ENCODE results near the gene WAC. TPM values are rescaled to one million over a fixed set of nuclear protein-coding genes. Genes with fewer than 3 reads are reported as not detected.

The WAC gene
- total and polyA plus RNA-seq, 10 of the 15 experiments (the other 5 are each of a cell fraction or from before 2014, with no cell fraction given): 26.5 to 131 (median 69.4) TPM

GRCh38 chr10:28663576-28664368 lies 130.9 kb downstream of the WAC start (continued):
- peak; percentile 14; the same call in 1 of the 2 replicates for TF ChIP-seq TCF3 (IDR thresholded peaks at IDR 0.05; ENCODE audit: borderline replicate concordance, insufficient read depth, low read depth, low read length)

- no peak overlapping the region for H3K4me3 ChIP-seq
- no TSS peak for BruUV-seq (replicated peaks)
- FAIRE-seq (no peak), ATAC-seq (no peak), DNase-seq (ENCODE audit: low read depth, low spot score) (no peak)
- ChIA-PET SMC1A (ENCODE audit: uncharacterized antibody, unreplicated experiment) (interaction anchor here (0.7 to 2.6 kb wide), 7 partner anchors 19 to 640 kb away, joined by 3 to 15 read pairs (median 3); no protein-coding TSS in a partner anchor), RAD21 (ENCODE audit: unreplicated experiment) (interaction anchor here (0.8 to 1.3 kb wide), 9 partner anchors 9 to 641 kb away, joined by 3 to 9 read pairs (median 4); no protein-coding TSS in a partner anchor), CTCF (interaction anchor here (0.6 to 2.6 kb wide), 20 partner anchors 9 to 760 kb away, joined by 3 to 56 read pairs (median 3); no protein-coding TSS in a partner anchor), POLR2A (interaction anchor here (0.7 kb wide), 1 partner anchor 9 kb away, joined by 3 read pairs; no protein-coding TSS in a partner anchor)
- no peak overlapping the region for H2AFZ ChIP-seq (ENCODE audit: control insufficient read depth, low read depth, low read length)
- in situ Hi-C loops (cut with MboI): loop anchor here (5.0 to 10.0 kb wide), 2 partner anchors 643 to 780 kb away; no protein-coding TSS in a partner anchor
- intact Hi-C loops (cut with micrococcal nuclease; ENCODE audit: unreplicated experiment): loop anchor here (1.0 to 5.0 kb wide), 3 partner anchors 327 to 640 kb away; no protein-coding TSS in a partner anchor
- no peaks in the 10 kb centered on the region for H3K79me2 ChIP-seq (ENCODE audit: control insufficient read depth, insufficient read depth, low read length)
- H3K9ac ChIP-seq (ENCODE audit: control insufficient read depth, insufficient read depth, low read length): no peak overlapping the region
- H3K4me2 ChIP-seq (ENCODE audit: control insufficient read depth, insufficient read depth): no peak overlapping the region
- no peaks in the 10 kb centered on the region for H3K36me3 ChIP-seq (ENCODE audit: control insufficient read depth in 2 of 2, insufficient read depth in 2 of 2, low read length in 1 of 2)
- no peak overlapping the region for H3K27ac ChIP-seq (ENCODE audit: control insufficient read depth, insufficient read depth)
- no peaks in the 10 kb centered on the region for H3K4me1 ChIP-seq (ENCODE audit: control insufficient read depth, insufficient read depth, low read length)
- WGBS (ENCODE audit: insufficient coverage, insufficient replicate concordance, low lambda C conversion rate, missing lambda C conversion rate): 5% methylated on average over 6 of the region's 6 CpGs
- H3K9me3 ChIP-seq (replicated peaks; ENCODE audit: control insufficient read depth, insufficient read depth, low read length): no peaks in the 10 kb centered on the region
- no peaks in the 10 kb centered on the region for H4K20me1 ChIP-seq (ENCODE audit: control insufficient read depth, insufficient read depth)
- peaks cover 2 to 5% of the 10 kb centered on the region in 2 experiments for H3K27me3 ChIP-seq (replicated peaks in 1 of 2; ENCODE audit: control insufficient read depth in 2 of 2, insufficient read depth in 2 of 2, low read length in 1 of 2)
- no peak for TF ChIP-seq BRCA1 (IDR thresholded peaks at IDR 0.05; ENCODE audit: low read depth, low read length)
- TF ChIP-seq, protein P1, sequence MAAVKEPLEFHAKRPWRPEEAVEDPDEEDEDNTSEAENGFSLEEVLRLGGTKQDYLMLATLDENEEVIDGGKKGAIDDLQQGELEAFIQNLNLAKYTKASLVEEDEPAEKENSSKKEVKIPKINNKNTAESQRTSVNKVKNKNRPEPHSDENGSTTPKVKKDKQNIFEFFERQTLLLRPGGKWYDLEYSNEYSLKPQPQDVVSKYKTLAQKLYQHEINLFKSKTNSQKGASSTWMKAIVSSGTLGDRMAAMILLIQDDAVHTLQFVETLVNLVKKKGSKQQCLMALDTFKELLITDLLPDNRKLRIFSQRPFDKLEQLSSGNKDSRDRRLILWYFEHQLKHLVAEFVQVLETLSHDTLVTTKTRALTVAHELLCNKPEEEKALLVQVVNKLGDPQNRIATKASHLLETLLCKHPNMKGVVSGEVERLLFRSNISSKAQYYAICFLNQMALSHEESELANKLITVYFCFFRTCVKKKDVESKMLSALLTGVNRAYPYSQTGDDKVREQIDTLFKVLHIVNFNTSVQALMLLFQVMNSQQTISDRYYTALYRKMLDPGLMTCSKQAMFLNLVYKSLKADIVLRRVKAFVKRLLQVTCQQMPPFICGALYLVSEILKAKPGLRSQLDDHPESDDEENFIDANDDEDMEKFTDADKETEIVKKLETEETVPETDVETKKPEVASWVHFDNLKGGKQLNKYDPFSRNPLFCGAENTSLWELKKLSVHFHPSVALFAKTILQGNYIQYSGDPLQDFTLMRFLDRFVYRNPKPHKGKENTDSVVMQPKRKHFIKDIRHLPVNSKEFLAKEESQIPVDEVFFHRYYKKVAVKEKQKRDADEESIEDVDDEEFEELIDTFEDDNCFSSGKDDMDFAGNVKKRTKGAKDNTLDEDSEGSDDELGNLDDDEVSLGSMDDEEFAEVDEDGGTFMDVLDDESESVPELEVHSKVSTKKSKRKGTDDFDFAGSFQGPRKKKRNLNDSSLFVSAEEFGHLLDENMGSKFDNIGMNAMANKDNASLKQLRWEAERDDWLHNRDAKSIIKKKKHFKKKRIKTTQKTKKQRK (IDR thresholded peaks at IDR 0.05; ENCODE audit: low read depth, low read length): no peak
- TF ChIP-seq MEF2B (IDR thresholded peaks at IDR 0.05; ENCODE audit: partially characterized antibody, poor library complexity, severe bottlenecking): no peak
- TF ChIP-seq NR2C2 (IDR thresholded peaks at IDR 0.05; ENCODE audit: borderline replicate concordance, control insufficient read depth, insufficient read length, low read depth): no peak
- TF ChIP-seq DPF2 (IDR thresholded peaks at IDR 0.05): no peak
- TF ChIP-seq NRF1 (conservative IDR thresholded peaks at IDR 0.05; ENCODE audit: low read depth, low read length): no peak
- TF ChIP-seq, protein P2, sequence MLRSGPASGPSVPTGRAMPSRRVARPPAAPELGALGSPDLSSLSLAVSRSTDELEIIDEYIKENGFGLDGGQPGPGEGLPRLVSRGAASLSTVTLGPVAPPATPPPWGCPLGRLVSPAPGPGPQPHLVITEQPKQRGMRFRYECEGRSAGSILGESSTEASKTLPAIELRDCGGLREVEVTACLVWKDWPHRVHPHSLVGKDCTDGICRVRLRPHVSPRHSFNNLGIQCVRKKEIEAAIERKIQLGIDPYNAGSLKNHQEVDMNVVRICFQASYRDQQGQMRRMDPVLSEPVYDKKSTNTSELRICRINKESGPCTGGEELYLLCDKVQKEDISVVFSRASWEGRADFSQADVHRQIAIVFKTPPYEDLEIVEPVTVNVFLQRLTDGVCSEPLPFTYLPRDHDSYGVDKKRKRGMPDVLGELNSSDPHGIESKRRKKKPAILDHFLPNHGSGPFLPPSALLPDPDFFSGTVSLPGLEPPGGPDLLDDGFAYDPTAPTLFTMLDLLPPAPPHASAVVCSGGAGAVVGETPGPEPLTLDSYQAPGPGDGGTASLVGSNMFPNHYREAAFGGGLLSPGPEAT (IDR thresholded peaks at IDR 0.05; ENCODE audit: low read depth): no peak
- TF ChIP-seq ETV6 (conservative IDR thresholded peaks at IDR 0.05 in 1 of 2, IDR thresholded peaks at IDR 0.05 in 1 of 2; ENCODE audit: borderline replicate concordance in 1 of 2, low read depth in 1 of 2): no peak
- no peak for TF ChIP-seq MXI1 (IDR thresholded peaks at IDR 0.05; ENCODE audit: low read depth, low read length)
- TF ChIP-seq IKZF2 (IDR thresholded peaks at IDR 0.05): no peak
- TF ChIP-seq ZZZ3 (IDR thresholded peaks at IDR 0.05; ENCODE audit: control insufficient read depth, insufficient read length, low read depth): no peak
Observed at GRCh38 chr10:28664369-28664740, 131.4 kb downstream of the WAC start.
